Prostate gland (tissue), 2 donors: ENCODE data around the gene CPLX4. TPM values are rescaled to one million over a fixed set of nuclear protein-coding genes. Genes with fewer than 3 reads are reported as not detected.

Source experiments
- DNase-seq: peaks from one replicate; pipeline ENCODE4 v3.0.0-alpha.2; 2019; ENCODE audit warnings: low spot score
- H3K27ac ChIP-seq, 2 donors: fragments of 200-600 bp; sonication (generic); 2 replicates each; pipeline ENCODE4 v1.5.1; 2017 to 2019
- H3K27me3 ChIP-seq: fragments of 200-600 bp; sonication (generic); replicated peaks from 2 replicates; pipeline ENCODE4 v1.5.1; 2019; ENCODE audit not compliant: insufficient read depth
- H3K36me3 ChIP-seq, 2 donors: fragments of 200-600 bp; sonication (generic); 1 replicate in 1 of 2; 2 replicates in 1 of 2; pipeline versions ENCODE4 v1.5.1 to v1.8.1; 2017 to 2019
- H3K4me1 ChIP-seq: fragments of 200-600 bp; sonication (generic); replicated peaks from 2 replicates; pipeline ENCODE4 v1.5.1; 2019
- H3K4me3 ChIP-seq, 2 donors: fragments of 200-600 bp; sonication (generic); 2 replicates each; pipeline ENCODE4 v1.5.1; 2017 to 2019
- H3K9me3 ChIP-seq: fragments of 200-600 bp; sonication (generic); 2 replicates; pipeline ENCODE4 v1.5.1; 2017
- POLR2A ChIP-seq: fragments of 450-650 bp; IDR thresholded peaks from one replicate; pipeline ENCODE4 v1.6.1; 2016; ENCODE audit warnings: antibody characterized with exemption, mild to moderate bottlenecking
- POLR2AphosphoS5 ChIP-seq: sonication (generic); formaldehyde crosslinking; IDR thresholded peaks from one replicate; pipeline ENCODE4 v1.6.1; 2017; ENCODE audit warnings: antibody characterized with exemption
- WGBS: methylation state at CpG from one replicate; pipeline ENCODE4 v1.1.5; 2018; 5-methylcytosine and 5-hydroxymethylcytosine counted together
- intact Hi-C: fragments of 100-400 bp; cut with DNase I; formaldehyde crosslinking; loops from one replicate; pipeline ENCODE4 v1.14.2; 2022
- total RNA-seq, 2 donors: library from RNA; depleted of rRNA; stranded (reverse); fragments of >200 nt; gene quantifications; one replicate each; pipeline ENCODE4 v1.1.0, GENCODE V29; 2016
- TF ChIP-seq, protein P1 (sequence below), 4 experiments: fragments of 200-600 bp in 2 of 4; fragments of 450-650 bp in 2 of 4; sonication (generic) in 2 of 4; IDR thresholded peaks; 1 replicate in 3 of 4; 2 replicates in 1 of 4; pipeline ENCODE4 v1.5.1; 2016 to 2019; ENCODE audit warnings: antibody characterized with exemption in 4 of 4, mild to moderate bottlenecking in 2 of 4, moderate library complexity in 2 of 4

The CPLX4 gene
- total RNA-seq, 2 donors from 2014 or later, result not detected

DNA sequence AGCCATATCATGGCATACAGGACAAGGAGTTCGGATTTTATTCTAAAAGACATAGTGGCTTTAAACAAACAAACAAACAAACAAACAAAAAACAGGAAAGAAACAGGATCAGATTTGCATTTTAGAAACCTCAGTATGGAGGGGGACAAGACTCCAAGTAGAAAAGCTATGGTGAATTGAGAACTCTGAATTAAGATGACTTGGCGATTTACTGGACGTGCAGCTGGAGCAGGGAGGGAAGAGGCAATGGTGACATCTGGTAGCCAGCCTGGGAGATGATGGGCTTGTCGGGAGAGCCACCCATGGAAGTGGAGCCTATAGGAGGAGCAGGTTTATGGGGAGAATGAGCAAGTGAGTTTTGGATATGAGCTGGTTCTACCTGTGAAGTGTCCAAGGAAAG, 13.2 kb downstream of the CPLX4 start:
- no peaks in the 10 kb centered on the region for H3K9me3 ChIP-seq
- peaks cover 4% of the 10 kb centered on the region for H3K27me3 ChIP-seq
- TF ChIP-seq, protein P1, sequence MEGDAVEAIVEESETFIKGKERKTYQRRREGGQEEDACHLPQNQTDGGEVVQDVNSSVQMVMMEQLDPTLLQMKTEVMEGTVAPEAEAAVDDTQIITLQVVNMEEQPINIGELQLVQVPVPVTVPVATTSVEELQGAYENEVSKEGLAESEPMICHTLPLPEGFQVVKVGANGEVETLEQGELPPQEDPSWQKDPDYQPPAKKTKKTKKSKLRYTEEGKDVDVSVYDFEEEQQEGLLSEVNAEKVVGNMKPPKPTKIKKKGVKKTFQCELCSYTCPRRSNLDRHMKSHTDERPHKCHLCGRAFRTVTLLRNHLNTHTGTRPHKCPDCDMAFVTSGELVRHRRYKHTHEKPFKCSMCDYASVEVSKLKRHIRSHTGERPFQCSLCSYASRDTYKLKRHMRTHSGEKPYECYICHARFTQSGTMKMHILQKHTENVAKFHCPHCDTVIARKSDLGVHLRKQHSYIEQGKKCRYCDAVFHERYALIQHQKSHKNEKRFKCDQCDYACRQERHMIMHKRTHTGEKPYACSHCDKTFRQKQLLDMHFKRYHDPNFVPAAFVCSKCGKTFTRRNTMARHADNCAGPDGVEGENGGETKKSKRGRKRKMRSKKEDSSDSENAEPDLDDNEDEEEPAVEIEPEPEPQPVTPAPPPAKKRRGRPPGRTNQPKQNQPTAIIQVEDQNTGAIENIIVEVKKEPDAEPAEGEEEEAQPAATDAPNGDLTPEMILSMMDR (IDR thresholded peaks at IDR 0.05), result no peak
- no peak for TF ChIP-seq POLR2A
- no peak for TF ChIP-seq POLR2AphosphoS5
- 73% methylated on average over 4 of the region's 4 CpGs for whole genome bisulfite sequencing
- no peak for DNase-seq
- no peaks in the 10 kb centered on the region for H3K4me1 ChIP-seq
- H3K27ac ChIP-seq, result no peak overlapping the region
- no peaks in the 10 kb centered on the region for H3K36me3 ChIP-seq
- no peak overlapping the region for H3K4me3 ChIP-seq
- intact Hi-C loops, result no loop called here

DNA sequence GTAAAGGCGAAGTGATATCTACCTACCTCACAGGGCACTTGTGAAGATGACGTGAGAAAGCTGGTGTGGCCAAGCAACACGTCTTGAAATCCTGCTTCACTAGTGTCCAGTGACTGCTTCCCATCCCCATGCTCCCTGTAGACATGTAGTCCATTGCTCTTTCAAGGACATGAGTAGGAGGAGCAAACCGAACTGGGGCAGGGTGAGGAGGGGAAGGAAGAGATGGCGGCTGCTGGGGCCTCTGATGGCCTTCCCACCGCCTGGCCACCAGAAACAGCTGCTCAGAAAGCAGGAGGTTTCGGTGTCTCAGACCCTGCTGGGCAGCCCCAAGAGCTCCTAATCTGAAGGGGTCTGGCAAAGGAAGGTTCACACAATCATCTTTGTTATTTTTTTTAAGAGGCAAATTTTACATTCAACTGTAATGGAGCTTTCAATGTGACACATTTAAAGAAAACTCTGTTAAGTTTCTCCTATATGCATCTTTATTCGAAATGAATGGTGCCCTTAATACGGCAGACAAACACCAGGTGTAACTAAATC, 14.7 kb downstream of the CPLX4 start:
- intact Hi-C loops, result no loop called here
- 75% methylated on average over 9 of the region's 9 CpGs for WGBS

DNA sequence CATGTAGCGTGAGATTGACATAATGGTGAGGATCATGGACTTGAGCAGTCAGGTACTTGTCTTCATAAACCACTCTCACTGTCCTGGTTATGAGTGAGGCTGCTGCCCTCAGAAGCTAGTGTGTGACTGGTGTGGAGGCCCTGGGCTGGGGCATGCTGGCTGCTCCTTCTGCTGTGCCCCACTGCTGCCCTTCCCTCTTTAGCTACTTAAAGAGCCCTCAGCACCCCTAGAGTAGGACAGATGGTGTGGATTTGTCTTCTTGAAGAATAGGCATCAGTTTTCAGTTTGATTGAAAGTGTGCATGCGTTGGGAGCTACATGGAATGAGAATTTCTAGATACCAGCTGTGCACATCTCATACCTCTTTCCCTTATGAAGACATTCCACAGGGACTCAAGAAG, 15.4 kb downstream of the CPLX4 start:
- no peaks in the 10 kb centered on the region for H3K36me3 ChIP-seq
- no peaks in the 10 kb centered on the region for H3K4me1 ChIP-seq
- peaks cover 4% of the 10 kb centered on the region for H3K27me3 ChIP-seq
- DNase-seq, result no peak
- no peaks in the 10 kb centered on the region for H3K9me3 ChIP-seq
- TF ChIP-seq POLR2A (no peak), POLR2AphosphoS5 (no peak)
- TF ChIP-seq, protein P1 (IDR thresholded peaks at IDR 0.05), result no peak
- H3K4me3 ChIP-seq, result no peak overlapping the region
- H3K27ac ChIP-seq, result no peak overlapping the region
- 87% methylated on average over 2 of the region's 2 CpGs for WGBS
- intact Hi-C loops, result no loop called here

More for the DNA sequence above, 14.7 kb downstream of the CPLX4 start:
- Histone ChIP-seq H3K4me3 (no peak overlapping the region), H3K27me3 (peaks cover 4% of the 10 kb centered on the region), H3K9me3 (no peaks in the 10 kb centered on the region), H3K27ac (no peak overlapping the region), H3K4me1 (no peaks in the 10 kb centered on the region), H3K36me3 (no peaks in the 10 kb centered on the region)
- no peak for DNase-seq
- no peak for TF ChIP-seq POLR2A
- TF ChIP-seq, protein P1 (IDR thresholded peaks at IDR 0.05), result no peak
- no peak for TF ChIP-seq POLR2AphosphoS5

DNA sequence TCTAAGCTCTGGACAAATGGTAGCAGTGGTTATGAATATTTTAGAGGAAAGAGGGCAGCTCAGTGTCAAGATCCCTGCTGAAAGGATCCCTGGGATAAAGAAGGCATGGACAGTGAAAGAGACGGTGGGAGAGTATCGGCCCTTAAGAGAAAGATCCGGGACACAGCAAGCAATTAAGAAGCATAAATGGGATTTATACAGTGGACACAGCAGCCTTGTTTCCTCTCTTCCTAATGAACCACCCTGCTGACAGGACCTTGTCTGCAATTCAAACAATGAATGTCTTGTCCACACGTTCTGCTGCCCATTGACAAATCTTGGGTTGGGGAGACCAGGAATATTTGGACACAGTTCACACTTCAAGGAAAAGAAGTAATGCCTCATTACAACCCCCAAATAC, 16.5 kb downstream of the CPLX4 start:
- intact Hi-C loops, result no loop called here
- H3K27ac ChIP-seq, result no peak overlapping the region
- no peaks in the 10 kb centered on the region for H3K4me1 ChIP-seq
- no peak overlapping the region for H3K4me3 ChIP-seq
- peaks cover 4% of the 10 kb centered on the region for H3K27me3 ChIP-seq
- no peak for DNase-seq
- no peaks in the 10 kb centered on the region for H3K36me3 ChIP-seq
- TF ChIP-seq POLR2AphosphoS5 (no peak), POLR2A (no peak)
- TF ChIP-seq, protein P1 (IDR thresholded peaks at IDR 0.05), result no peak
- WGBS, result 77% methylated on average over 4 of the region's 4 CpGs
- H3K9me3 ChIP-seq, result no peaks in the 10 kb centered on the region

DNA sequence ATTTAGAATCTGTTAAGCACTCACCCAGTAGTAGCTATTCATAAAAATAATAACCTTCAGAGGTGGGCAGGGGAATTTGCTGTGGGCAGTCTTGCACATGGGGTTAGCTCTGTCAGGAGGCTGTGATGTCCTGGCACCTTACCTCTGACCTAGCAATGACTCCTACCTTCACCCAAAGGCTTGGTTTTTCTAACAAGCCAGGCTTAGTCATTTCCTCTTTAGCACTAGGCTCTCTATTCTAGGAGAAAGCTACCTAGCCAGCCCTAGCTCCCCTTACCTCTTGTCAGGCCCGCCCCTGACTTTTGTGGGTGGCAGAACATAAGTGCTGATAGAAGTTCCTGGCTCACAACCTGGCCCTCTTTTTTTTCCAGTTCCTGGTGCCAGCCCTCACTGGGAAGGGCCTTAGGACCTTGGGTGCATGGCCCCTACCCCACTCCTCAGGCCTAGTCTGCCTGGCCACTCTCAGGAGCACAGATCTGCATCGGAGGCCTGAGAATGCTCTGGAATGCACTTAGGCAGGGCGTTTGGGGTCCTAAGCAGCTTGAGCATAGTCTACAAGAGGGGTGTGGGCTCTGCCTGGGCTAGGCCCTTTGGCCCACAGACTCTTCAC, 17.7 kb downstream of the CPLX4 start:
- intact Hi-C loops, result no loop called here
- Histone ChIP-seq H3K9me3 (no peaks in the 10 kb centered on the region), H3K27ac (no peak overlapping the region), H3K27me3 (peaks cover 4% of the 10 kb centered on the region), H3K36me3 (no peaks in the 10 kb centered on the region), H3K4me3 (no peak overlapping the region), H3K4me1 (no peaks in the 10 kb centered on the region)
- WGBS, result 57% methylated on average over 3 of the region's 3 CpGs
- no peak for DNase-seq
- TF ChIP-seq POLR2AphosphoS5 (no peak), POLR2A (no peak)
- TF ChIP-seq, protein P1 (IDR thresholded peaks at IDR 0.05), result no peak
